ENCODE measurements around the gene TEAD4.

The TEAD4 gene

GRCh38 chr12:2959192-2959504 is at the start of gene TEAD4:
Gene TEAD4, plus strand, starts transcription at chr12:2959397.
- DNase-seq (ENCODE audit: extremely low read depth in 1 of 2, low read depth in 1 of 2): no peak

GRCh38 chr12:2912216-2912575 is 47.0 kb upstream of the TEAD4 start:
- DNase-seq (ENCODE audit: extremely low read depth in 1 of 2, low read depth in 1 of 2): no peak

GRCh38 chr12:2919249-2919648 is 39.9 kb upstream of the TEAD4 start:
- DNase-seq (ENCODE audit: extremely low read depth in 1 of 2, low read depth in 1 of 2): no peak

- no peak for DNase-seq (ENCODE audit: extremely low read depth in 1 of 2, low read depth in 1 of 2)
These were observed 36.9 kb upstream of the TEAD4 start for GRCh38 chr12:2922329-2922728.

- no peak for DNase-seq (ENCODE audit: extremely low read depth in 1 of 2, low read depth in 1 of 2)
These were observed 36.1 kb upstream of the TEAD4 start for GRCh38 chr12:2923057-2923456.

GRCh38 chr12:2924019-2924418 is 35.2 kb upstream of the TEAD4 start:
- no peak for DNase-seq (ENCODE audit: extremely low read depth in 1 of 2, low read depth in 1 of 2)

- DNase-seq (ENCODE audit: extremely low read depth in 1 of 2, low read depth in 1 of 2): no peak
These were observed 33.7 kb upstream of the TEAD4 start for GRCh38 chr12:2925322-2925995.

- DNase-seq (ENCODE audit: extremely low read depth in 1 of 2, low read depth in 1 of 2): no peak
These were observed 28.3 kb upstream of the TEAD4 start for GRCh38 chr12:2930865-2931264.

- no peak for DNase-seq (ENCODE audit: extremely low read depth in 1 of 2, low read depth in 1 of 2)
These were observed 25.6 kb upstream of the TEAD4 start for GRCh38 chr12:2933586-2933985.

GRCh38 chr12:2934371-2934770 is 24.8 kb upstream of the TEAD4 start:
- no peak for DNase-seq (ENCODE audit: extremely low read depth in 1 of 2, low read depth in 1 of 2)

GRCh38 chr12:2936301-2936700 is 22.9 kb upstream of the TEAD4 start:
- no peak for DNase-seq (ENCODE audit: extremely low read depth in 1 of 2, low read depth in 1 of 2)

- no peak for DNase-seq (ENCODE audit: extremely low read depth in 1 of 2, low read depth in 1 of 2)
These were observed 21.7 kb upstream of the TEAD4 start for GRCh38 chr12:2937500-2937899.

- no peak for DNase-seq (ENCODE audit: extremely low read depth in 1 of 2, low read depth in 1 of 2)
These were observed 20.0 kb upstream of the TEAD4 start for GRCh38 chr12:2939191-2939590.

- DNase-seq (ENCODE audit: extremely low read depth in 1 of 2, low read depth in 1 of 2): no peak
These were observed 18.6 kb upstream of the TEAD4 start for GRCh38 chr12:2940564-2940963.

- DNase-seq (ENCODE audit: extremely low read depth in 1 of 2, low read depth in 1 of 2): no peak
These were observed 17.7 kb upstream of the TEAD4 start for GRCh38 chr12:2941524-2941923.

- DNase-seq (ENCODE audit: extremely low read depth in 1 of 2, low read depth in 1 of 2): peak; percentile 6 to 29
These were observed 14.7 kb upstream of the TEAD4 start for GRCh38 chr12:2944401-2945047.

GRCh38 chr12:2949411-2949810 is 9.8 kb upstream of the TEAD4 start:
- no peak for DNase-seq (ENCODE audit: extremely low read depth in 1 of 2, low read depth in 1 of 2)

- DNase-seq (ENCODE audit: extremely low read depth in 1 of 2, low read depth in 1 of 2): no peak
These were observed 3.3 kb upstream of the TEAD4 start for GRCh38 chr12:2955888-2956287.

GRCh38 chr12:2957816-2958431 is 1.3 kb upstream of the TEAD4 start:
- DNase-seq (ENCODE audit: extremely low read depth in 1 of 2, low read depth in 1 of 2): no peak

GRCh38 chr12:2958432-2959191 is 585 bp upstream of the TEAD4 start:
- DNase-seq (ENCODE audit: extremely low read depth in 1 of 2, low read depth in 1 of 2): no peak

GRCh38 chr12:2959505-2960389 is 550 bp downstream of the TEAD4 start:
- no peak for DNase-seq (ENCODE audit: extremely low read depth in 1 of 2, low read depth in 1 of 2)

All from stimulated activated CD8-positive, alpha-beta memory T cell treated with anti-CD3 and anti-CD28 coated beads, Interleukin-7, amount 100 ng/mL, for 48 hours (primary cell).